Measurements from ENCODE around the gene SLC27A6. TPM values are rescaled to one million over a fixed set of nuclear protein-coding genes. Genes with fewer than 3 reads are reported as not detected.

SLC27A6 gene
- total and polyA plus RNA-seq, 2 experiments from 2014 or later: 2.0 to 4.8 TPM

- H3K4me1 Mint-ChIP-seq: peaks cover 17% of the 10 kb centered on the region; the same call in 2 of the 3 replicates
- no peaks in the 10 kb centered on the region for H3K9me3 Mint-ChIP-seq
- Histone ChIP-seq H3K4me2 (peak overlapping the region; percentile 7), H3K9me2 (ENCODE audit: insufficient read depth) (0 out of 2 replicates have a peak, but pooled peaks cover 4% of the 10 kb centered on the region), H3K36me3 (ENCODE audit: insufficient read depth) (no peaks in the 10 kb centered on the region), H3K27me3 (ENCODE audit: insufficient read depth) (no peaks in the 10 kb centered on the region), H2AFZ (peak overlapping the region; percentile 24; the same call in 1 of the 2 replicates), H3F3A (replicated peaks; ENCODE audit: low read depth) (no peaks in the 10 kb centered on the region), H4K20me1 (replicated peaks; ENCODE audit: insufficient read depth) (no peaks in the 10 kb centered on the region), H3K27ac (ENCODE audit: low read depth) (no peak overlapping the region), H3K4me3 (no peak overlapping the region), H3K4me1 (ENCODE audit: insufficient read depth) (peaks cover 15% of the 10 kb centered on the region), H3K79me2 (replicated peaks; ENCODE audit: insufficient read depth) (no peaks in the 10 kb centered on the region)
- H3K36me3 Mint-ChIP-seq (ENCODE audit: low read depth): no peaks in the 10 kb centered on the region
- peak overlapping the region; percentile 23; the same call in 2 of the 3 replicates for H3K4me3 Mint-ChIP-seq
- DNase-seq (ENCODE audit: low spot score) (peak; percentile 31), ATAC-seq (peak; percentile 70)
- H3K27me3 Mint-ChIP-seq (ENCODE audit: insufficient read depth, low read depth, poor library complexity): no peaks in the 10 kb centered on the region
- H3K27ac Mint-ChIP-seq: peak overlapping the region; percentile 76
- TF ChIP-seq ZNF331 (CRISPR knock-in tag; IDR thresholded peaks at IDR 0.05; ENCODE audit: low read depth) (no peak), ZNF462 (CRISPR knock-in tag; IDR thresholded peaks at IDR 0.05) (0 out of 2 replicates have a peak, but pooled peaks have one; percentile 12)
These were observed 19.2 kb downstream of the SLC27A6 start for GRCh38 chr5:128984480-128984879.

- Mint-ChIP-seq H3K27ac (no peak overlapping the region), H3K4me3 (no peak overlapping the region), H3K4me1 (peaks cover 17% of the 10 kb centered on the region; the same call in 2 of the 3 replicates), H3K36me3 (ENCODE audit: low read depth) (no peaks in the 10 kb centered on the region), H3K27me3 (ENCODE audit: insufficient read depth, low read depth, poor library complexity) (no peaks in the 10 kb centered on the region), H3K9me3 (no peaks in the 10 kb centered on the region)
- H3K4me2 ChIP-seq: no peak overlapping the region
- ATAC-seq (no peak), DNase-seq (ENCODE audit: low spot score) (no peak)
- H3K27ac ChIP-seq (ENCODE audit: low read depth): no peak overlapping the region
- no peaks in the 10 kb centered on the region for H3K79me2 ChIP-seq (replicated peaks; ENCODE audit: insufficient read depth)
- no peak for TF ChIP-seq ZNF114 (CRISPR knock-in tag; IDR thresholded peaks at IDR 0.05)
- TF ChIP-seq NANOG (IDR thresholded peaks at IDR 0.05; ENCODE audit: borderline replicate concordance): no peak
- TF ChIP-seq ZNF331 (CRISPR knock-in tag; IDR thresholded peaks at IDR 0.05; ENCODE audit: low read depth): no peak
- TF ChIP-seq ZNF462 (CRISPR knock-in tag; IDR thresholded peaks at IDR 0.05): no peak
- no peak overlapping the region for H3K4me3 ChIP-seq
- no peaks in the 10 kb centered on the region for H3F3A ChIP-seq (replicated peaks; ENCODE audit: low read depth)
- no peaks in the 10 kb centered on the region for H3K27me3 ChIP-seq (ENCODE audit: insufficient read depth)
- H3K9me2 ChIP-seq (ENCODE audit: insufficient read depth): 0 out of 2 replicates have a peak, but pooled peaks cover 4% of the 10 kb centered on the region
- H3K4me1 ChIP-seq (ENCODE audit: insufficient read depth): peaks cover 15% of the 10 kb centered on the region
- no peaks in the 10 kb centered on the region for H4K20me1 ChIP-seq (replicated peaks; ENCODE audit: insufficient read depth)
- H3K36me3 ChIP-seq (ENCODE audit: insufficient read depth): no peaks in the 10 kb centered on the region
- no peak overlapping the region for H2AFZ ChIP-seq
These were observed 23.2 kb downstream of the SLC27A6 start for GRCh38 chr5:128988476-128988875.

Data from GM23338 (cell line).